TTC549 (cell line): ENCODE results near the gene RNU1-2.
"Not testable (repeated sequence)": the region's sequence is repeated elsewhere in the genome, so short reads cannot be mapped to it uniquely, and the experiment has no call there.

ENCODE experiments used
- FAIRE-seq: peaks from 2 replicates; lab custom pipeline; 2012; peaks lifted over from hg19 to GRCh38; lab: Jason Lieb, UNC

Gene RNU1-2

GRCh38 chr1:16888860-16889816 lies 6.6 kb upstream of the RNU1-2 start:
- FAIRE-seq: no peak

- not testable (repeated sequence) for FAIRE-seq
Measured at GRCh38 chr1:16890539-16891021, 5.2 kb upstream of the RNU1-2 start.

- FAIRE-seq: not testable (repeated sequence)
Measured at GRCh38 chr1:16891057-16891456, 4.7 kb upstream of the RNU1-2 start.

GRCh38 chr1:16892978-16893525 lies 2.7 kb upstream of the RNU1-2 start:
- not testable (repeated sequence) for FAIRE-seq

GRCh38 chr1:16893796-16894195 lies 2.0 kb upstream of the RNU1-2 start:
- not testable (repeated sequence) for FAIRE-seq

- not testable (repeated sequence) for FAIRE-seq
Measured at GRCh38 chr1:16894338-16894737, 1.4 kb upstream of the RNU1-2 start.

GRCh38 chr1:16895233-16895597 lies 565 bp upstream of the RNU1-2 start:
- FAIRE-seq: not testable (repeated sequence)

GRCh38 chr1:16896316-16897055 lies 706 bp downstream of the RNU1-2 start:
- peak; percentile 53 for FAIRE-seq

GRCh38 chr1:16897653-16898052 lies 1.9 kb downstream of the RNU1-2 start:
- FAIRE-seq: not testable (repeated sequence)

- FAIRE-seq: not testable (repeated sequence)
Measured at GRCh38 chr1:16898298-16898697, 2.5 kb downstream of the RNU1-2 start.

- FAIRE-seq: not testable (repeated sequence)
Measured at GRCh38 chr1:16899020-16899419, 3.2 kb downstream of the RNU1-2 start.

GRCh38 chr1:16900751-16901150 lies 5.0 kb downstream of the RNU1-2 start:
- FAIRE-seq: no peak

GRCh38 chr1:16901371-16901770 lies 5.6 kb downstream of the RNU1-2 start:
- FAIRE-seq: not testable (repeated sequence)

- FAIRE-seq: no peak
Measured at GRCh38 chr1:16903054-16903453, 7.3 kb downstream of the RNU1-2 start.

- no peak for FAIRE-seq
Measured at GRCh38 chr1:16903458-16903796, 7.6 kb downstream of the RNU1-2 start.

- FAIRE-seq: peak; percentile 90
Measured at GRCh38 chr1:16904560-16905109, 8.9 kb downstream of the RNU1-2 start.

GRCh38 chr1:16905110-16905867 lies 9.5 kb downstream of the RNU1-2 start:
- FAIRE-seq: peak; percentile 73

GRCh38 chr1:16905868-16906702 lies 10.3 kb downstream of the RNU1-2 start:
- no peak for FAIRE-seq

- FAIRE-seq: no peak
Measured at GRCh38 chr1:16906873-16907272, 11.1 kb downstream of the RNU1-2 start.

GRCh38 chr1:16907870-16908758 lies 12.3 kb downstream of the RNU1-2 start:
- no peak for FAIRE-seq
